KMS-11 (cell line): ENCODE measurements around the gene FAM216A.

Experiments
- H2AFZ ChIP-seq: fragments of 200-600 bp; sonication (generic); 2 replicates; pipeline ENCODE4 v1.6.1; 2016; ENCODE audit warnings: antibody characterized with exemption, mixed run types, low read depth
- H3K27ac ChIP-seq: fragments of 200-600 bp; sonication (generic); 2 replicates; pipeline ENCODE4 v1.6.1; 2016; ENCODE audit warnings: mild to moderate bottlenecking, mixed run types
- H3K27me3 ChIP-seq: fragments of 200-600 bp; sonication (generic); 2 replicates; pipeline ENCODE4 v1.6.1; 2017; ENCODE audit warnings: mild to moderate bottlenecking, low read depth, mixed run types, moderate library complexity; ENCODE audit not compliant: insufficient read depth
- H3K36me3 ChIP-seq: fragments of 200-600 bp; sonication (generic); 2 replicates; pipeline ENCODE4 v1.6.1; 2017; ENCODE audit warnings: mild to moderate bottlenecking, mixed run types; ENCODE audit not compliant: insufficient read depth
- H3K4me1 ChIP-seq: fragments of 200-600 bp; sonication (generic); 2 replicates; pipeline ENCODE4 v1.6.1; 2016; ENCODE audit warnings: mild to moderate bottlenecking, low read depth, mixed run types; ENCODE audit not compliant: poor library complexity, severe bottlenecking
- H3K4me2 ChIP-seq: fragments of 200-600 bp; sonication (generic); 2 replicates; pipeline ENCODE4 v1.7.0; 2016; ENCODE audit warnings: mild to moderate bottlenecking, mixed run types
- H3K4me3 ChIP-seq: fragments of 200-600 bp; sonication (generic); IDR thresholded peaks from 2 replicates; pipeline ENCODE4 v1.6.1; 2017; ENCODE audit warnings: low read depth, low read length, mixed read lengths; ENCODE audit not compliant: insufficient read depth
- H3K79me2 ChIP-seq: fragments of 200-600 bp; sonication (generic); 2 replicates; pipeline ENCODE4 v1.6.1; 2016; ENCODE audit warnings: low read depth, mixed run types; ENCODE audit not compliant: insufficient read depth
- H3K9ac ChIP-seq: fragments of 200-600 bp; sonication (generic); 2 replicates; pipeline ENCODE4 v1.6.1; 2016; ENCODE audit warnings: mild to moderate bottlenecking, mixed run types
- H4K20me1 ChIP-seq: fragments of 200-600 bp; sonication (generic); 2 replicates; pipeline ENCODE4 v1.6.1; 2016; ENCODE audit warnings: mild to moderate bottlenecking, mixed run types; ENCODE audit not compliant: insufficient read depth
- CTCF ChIP-seq: fragments of 200-600 bp; sonication (generic); conservative IDR thresholded peaks from 2 replicates; pipeline ENCODE4 v1.6.1; 2017; ENCODE audit warnings: low read depth, mild to moderate bottlenecking, antibody characterized with exemption, low read length, moderate library complexity, mixed read lengths

The FAM216A gene

GRCh38 chr12:110533607-110534006 lies 65.0 kb downstream of the FAM216A start:
- H3K27me3 ChIP-seq = no peaks in the 10 kb centered on the region
- H2AFZ ChIP-seq = no peak overlapping the region
- H3K27ac ChIP-seq = no peak overlapping the region
- H3K4me2 ChIP-seq = 0 out of 2 replicates have a peak overlapping the region, but pooled peaks have one; percentile 7
- H3K79me2 ChIP-seq = no peaks in the 10 kb centered on the region
- TF ChIP-seq CTCF = no peak
- H3K4me1 ChIP-seq = peaks cover 41% of the 10 kb centered on the region
- no peaks in the 10 kb centered on the region for H4K20me1 ChIP-seq
- no peaks in the 10 kb centered on the region for H3K36me3 ChIP-seq
- no peak overlapping the region for H3K9ac ChIP-seq
- no peak overlapping the region for H3K4me3 ChIP-seq

DNA sequence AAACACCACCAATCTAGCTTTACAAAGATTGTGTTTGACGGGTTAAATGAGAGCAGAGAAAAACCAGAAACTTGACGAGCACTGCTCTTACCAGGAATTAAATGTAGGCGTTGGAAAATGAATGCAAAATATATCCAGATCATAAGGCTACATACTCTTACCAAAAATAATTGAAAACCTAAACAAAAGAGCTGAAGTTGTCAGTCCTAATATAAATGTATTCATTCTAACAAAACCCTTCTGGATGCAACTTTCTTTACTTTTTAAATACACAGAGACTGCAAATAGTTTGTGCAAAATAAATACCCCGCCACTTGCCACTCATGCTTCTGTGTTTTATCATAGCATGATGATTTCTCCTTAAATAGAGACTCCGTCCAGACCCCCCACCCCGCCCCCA lies 66.2 kb downstream of the FAM216A start:
- no peaks in the 10 kb centered on the region for H3K27me3 ChIP-seq
- H3K79me2 ChIP-seq = no peaks in the 10 kb centered on the region
- no peaks in the 10 kb centered on the region for H3K36me3 ChIP-seq
- H3K4me1 ChIP-seq = peaks cover 41% of the 10 kb centered on the region
- H3K27ac ChIP-seq = no peak overlapping the region
- no peak for TF ChIP-seq CTCF
- no peak overlapping the region for H3K4me3 ChIP-seq
- H3K4me2 ChIP-seq = no peak overlapping the region
- H4K20me1 ChIP-seq = no peaks in the 10 kb centered on the region
- H3K9ac ChIP-seq = no peak overlapping the region
- H2AFZ ChIP-seq = no peak overlapping the region

- no peak overlapping the region for H3K27ac ChIP-seq
Observed at GRCh38 chr12:110536834-110537604, 68.4 kb downstream of the FAM216A start.

GRCh38 chr12:110537605-110538409 lies 69.2 kb downstream of the FAM216A start:
- H3K4me3 ChIP-seq = no peak overlapping the region
- no peak overlapping the region for H2AFZ ChIP-seq
- H3K36me3 ChIP-seq = no peaks in the 10 kb centered on the region
- no peak overlapping the region for H3K27ac ChIP-seq
- H3K27me3 ChIP-seq = no peaks in the 10 kb centered on the region
- H4K20me1 ChIP-seq = no peaks in the 10 kb centered on the region
- H3K4me2 ChIP-seq = no peak overlapping the region
- H3K79me2 ChIP-seq = no peaks in the 10 kb centered on the region
- no peak overlapping the region for H3K9ac ChIP-seq
- peaks cover 20% of the 10 kb centered on the region for H3K4me1 ChIP-seq
- TF ChIP-seq CTCF = no peak

More at GRCh38 chr12:110536834-110537604, 68.4 kb downstream of the FAM216A start:
- Histone ChIP-seq H3K4me1 (peaks cover 28% of the 10 kb centered on the region), H3K27me3 (no peaks in the 10 kb centered on the region), H3K9ac (no peak overlapping the region), H3K4me3 (no peak overlapping the region), H4K20me1 (no peaks in the 10 kb centered on the region), H3K36me3 (no peaks in the 10 kb centered on the region), H3K79me2 (no peaks in the 10 kb centered on the region), H2AFZ (no peak overlapping the region), H3K4me2 (no peak overlapping the region)
- no peak for TF ChIP-seq CTCF
